Measurements from ENCODE around the gene LY9. TPM values are rescaled to one million over a fixed set of nuclear protein-coding genes. Genes with fewer than 3 reads are reported as not detected.

The LY9 gene
- total and polyA plus RNA-seq, 12 donors = 0.10 to 1.4 (median 0.34) TPM; not detected in 6

DNA sequence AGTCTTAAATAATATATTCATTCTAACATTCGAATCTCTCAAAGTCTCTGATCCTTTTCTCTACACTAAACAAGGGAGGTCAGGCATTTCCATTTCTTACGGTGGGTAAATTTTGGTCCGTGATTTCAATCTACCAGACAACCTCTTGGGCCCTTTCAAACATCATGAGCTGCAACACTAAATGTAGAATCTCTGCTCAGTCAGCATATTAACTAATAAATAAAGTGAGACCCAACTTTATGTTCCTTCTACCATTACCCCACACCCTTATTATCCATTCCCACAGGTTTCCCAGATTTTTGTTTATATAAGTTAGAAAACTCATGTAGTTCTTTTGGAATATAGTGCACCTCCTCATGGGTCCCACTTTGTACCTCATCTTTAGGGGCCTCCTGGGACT, 32.0 kb upstream of the LY9 start:
- TF ChIP-seq, protein P1, sequence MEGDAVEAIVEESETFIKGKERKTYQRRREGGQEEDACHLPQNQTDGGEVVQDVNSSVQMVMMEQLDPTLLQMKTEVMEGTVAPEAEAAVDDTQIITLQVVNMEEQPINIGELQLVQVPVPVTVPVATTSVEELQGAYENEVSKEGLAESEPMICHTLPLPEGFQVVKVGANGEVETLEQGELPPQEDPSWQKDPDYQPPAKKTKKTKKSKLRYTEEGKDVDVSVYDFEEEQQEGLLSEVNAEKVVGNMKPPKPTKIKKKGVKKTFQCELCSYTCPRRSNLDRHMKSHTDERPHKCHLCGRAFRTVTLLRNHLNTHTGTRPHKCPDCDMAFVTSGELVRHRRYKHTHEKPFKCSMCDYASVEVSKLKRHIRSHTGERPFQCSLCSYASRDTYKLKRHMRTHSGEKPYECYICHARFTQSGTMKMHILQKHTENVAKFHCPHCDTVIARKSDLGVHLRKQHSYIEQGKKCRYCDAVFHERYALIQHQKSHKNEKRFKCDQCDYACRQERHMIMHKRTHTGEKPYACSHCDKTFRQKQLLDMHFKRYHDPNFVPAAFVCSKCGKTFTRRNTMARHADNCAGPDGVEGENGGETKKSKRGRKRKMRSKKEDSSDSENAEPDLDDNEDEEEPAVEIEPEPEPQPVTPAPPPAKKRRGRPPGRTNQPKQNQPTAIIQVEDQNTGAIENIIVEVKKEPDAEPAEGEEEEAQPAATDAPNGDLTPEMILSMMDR (IDR thresholded peaks at IDR 0.05) = no peak
- Histone ChIP-seq H3K36me3 (no peaks in the 10 kb centered on the region), H3K9me3 (no peaks in the 10 kb centered on the region), H3K27me3 (no peaks in the 10 kb centered on the region), H3K4me1 (peaks cover 0 to 22% (median 0%) of the 10 kb centered on the region in 9 donors), H3K4me3 (no peak overlapping the region), H3K27ac (no peak overlapping the region)
- ATAC-seq = no peak
- intact Hi-C loops (cut with DNase I) = no loop called here
- no peak for DNase-seq
- 83 to 88% methylated on average over 3 of the region's 3 CpGs for WGBS, 2 donors

DNA sequence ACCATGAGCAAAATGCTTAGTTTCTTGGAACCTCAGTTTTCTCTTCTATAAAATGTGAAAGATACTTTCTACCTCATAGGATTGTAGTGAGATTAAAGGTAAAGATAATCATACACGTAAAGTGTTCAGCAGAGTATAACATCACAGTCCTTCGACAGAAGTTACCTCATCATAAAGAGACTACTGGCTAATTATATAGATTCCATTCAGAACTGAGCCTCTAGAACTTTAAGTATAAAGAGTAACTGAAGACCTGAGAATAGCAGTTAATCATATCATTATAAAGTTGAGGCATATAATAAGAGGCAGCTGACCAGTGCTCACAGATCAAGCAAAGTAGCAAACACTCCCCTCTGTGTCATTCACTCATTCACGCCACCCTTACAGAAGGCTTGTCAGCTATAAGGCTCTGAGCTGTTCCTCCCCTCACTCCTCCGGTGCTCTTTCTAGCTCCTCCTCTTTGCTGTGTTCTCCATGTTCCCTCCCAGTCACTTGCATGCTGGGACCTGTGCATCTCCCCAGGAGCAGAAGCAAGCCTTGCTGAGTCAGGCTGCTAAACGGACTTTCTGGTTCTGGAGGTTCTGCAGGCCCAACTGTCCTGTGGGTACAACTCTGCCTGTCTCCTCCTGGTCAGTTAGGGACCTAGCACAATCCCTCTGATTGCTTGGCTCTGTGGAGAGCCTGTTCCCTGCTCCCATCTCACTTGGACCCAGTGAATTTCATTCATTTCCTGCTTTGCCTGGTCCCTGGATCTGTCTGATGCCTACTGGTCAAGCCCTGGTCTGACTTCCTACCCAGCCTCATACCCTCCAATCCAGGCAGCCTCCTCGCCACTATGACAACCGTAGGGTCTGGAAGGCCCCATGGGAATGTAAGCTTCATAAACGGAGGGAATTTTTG, 28.3 kb upstream of the LY9 start:
- Histone ChIP-seq H3K36me3 (no peaks in the 10 kb centered on the region), H3K27ac (peak overlapping the region in 1 of 10 donors; percentile 83), H3K27me3 (peaks cover 0 to 4% (median 0%) of the 10 kb centered on the region in 7 donors), H3K4me3 (peak overlapping the region in 4 of 10 donors; percentile 11 to 34 (median 24)), H3K9me3 (peaks cover 0 to 2% (median 0%) of the 10 kb centered on the region in 11 donors), H3K4me1 (peaks cover 0 to 22% (median 0%) of the 10 kb centered on the region in 9 donors)
- intact Hi-C loops (cut with DNase I) = loop anchor here in 1 of 10 donors (5.0 kb wide), 1 partner anchor 40 kb away; no protein-coding TSS in a partner anchor
- TF ChIP-seq, protein P1 (IDR thresholded peaks at IDR 0.05) = no peak
- 56 to 65% methylated on average over 8 of the region's 8 CpGs for WGBS, 2 donors
- ATAC-seq = peak in 2 of 8 donors; percentile 11 to 27
- DNase-seq = no peak

DNA sequence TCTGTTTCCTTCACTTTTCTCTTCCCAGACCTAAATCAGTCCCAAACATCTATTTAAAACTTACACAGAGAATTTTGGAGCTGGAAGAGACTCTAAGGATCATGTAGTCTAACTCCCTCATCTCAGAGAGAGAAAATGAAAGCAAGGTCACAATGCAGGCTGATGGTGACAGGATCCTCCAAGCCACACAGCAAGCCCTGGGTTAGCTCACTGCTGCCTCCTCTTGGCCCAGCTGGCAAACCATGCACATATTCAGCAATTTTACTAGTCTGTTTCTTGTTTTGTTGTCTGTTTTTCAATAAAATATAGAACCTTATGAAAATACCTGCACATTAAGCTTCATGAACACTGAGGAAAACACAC, 27.7 kb upstream of the LY9 start:
- peaks cover 0 to 10% (median 2%) of the 10 kb centered on the region in 7 donors for H3K27me3 ChIP-seq
- H3K27ac ChIP-seq = peak overlapping the region in 1 of 10 donors; percentile 83
- intact Hi-C loops (cut with DNase I) = loop anchor here in 1 of 10 donors (5.0 kb wide), 1 partner anchor 41 kb away; no protein-coding TSS in a partner anchor
- peak overlapping the region in 4 of 10 donors; percentile 11 to 34 (median 24) for H3K4me3 ChIP-seq
- H3K4me1 ChIP-seq = peaks cover 0 to 22% (median 0%) of the 10 kb centered on the region in 9 donors
- TF ChIP-seq, protein P1 (IDR thresholded peaks at IDR 0.05) = peak in 6 of 9 donors; percentile 28 to 78 (median 38)
- H3K36me3 ChIP-seq = no peaks in the 10 kb centered on the region
- H3K9me3 ChIP-seq = peaks cover 0 to 2% (median 0%) of the 10 kb centered on the region in 11 donors
- ATAC-seq (peak in 6 of 8 donors; percentile 55 to 72 (median 62)), DNase-seq (peak; percentile 38 to 41)

DNA sequence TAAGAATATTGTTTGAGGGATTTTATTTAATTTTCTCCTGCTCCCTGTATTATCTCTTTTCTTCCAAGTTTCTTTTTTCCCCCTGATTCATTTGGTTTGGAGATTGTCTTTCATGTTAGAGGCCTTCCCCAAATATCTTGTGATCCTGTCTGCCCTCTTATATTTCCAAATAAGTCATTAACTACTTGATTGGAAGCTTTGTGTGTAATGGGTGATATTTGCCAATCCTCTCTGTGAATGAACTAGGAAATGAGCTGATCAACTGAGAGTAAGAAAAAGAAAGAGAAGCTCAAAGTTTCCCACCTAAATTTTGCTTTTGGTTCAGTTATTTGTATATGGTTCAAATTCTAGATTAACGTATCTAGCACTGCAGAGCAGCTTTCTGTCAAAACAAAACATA, 23.6 kb upstream of the LY9 start:
- no peak overlapping the region for H3K4me3 ChIP-seq
- ATAC-seq (no peak), DNase-seq (no peak)
- WGBS, 2 donors = 86 to 90% methylated on average over 1 of the region's 1 CpG
- H3K9me3 ChIP-seq = peaks cover 0 to 2% (median 0%) of the 10 kb centered on the region in 11 donors
- H3K27ac ChIP-seq = no peak overlapping the region
- TF ChIP-seq, protein P1 (IDR thresholded peaks at IDR 0.05) = no peak
- intact Hi-C loops (cut with DNase I) = no loop called here
- H3K4me1 ChIP-seq = peaks cover 0 to 13% (median 0%) of the 10 kb centered on the region in 9 donors
- H3K27me3 ChIP-seq = peaks cover 0 to 19% (median 12%) of the 10 kb centered on the region in 7 donors
- no peaks in the 10 kb centered on the region for H3K36me3 ChIP-seq

Data from heart right ventricle (tissue), 16 donors.